HepG2 (cell line): ENCODE data around the gene RNF25. TPM values are rescaled to one million over a fixed set of nuclear protein-coding genes. Genes with fewer than 3 reads are reported as not detected.

Experiments used
- ATAC-seq: fragments of 200-7000 bp; cut with Tn5 transposase; 3 replicates; pipeline ENCODE4 v1.9.1; 2020; ENCODE audit warnings: mild to moderate bottlenecking, moderate library complexity
- BruUV-seq: library from RNA; stranded (reverse); fragments of 400-500 nt; replicated peaks from 2 replicates; lab custom pipeline; 2021; lab: Mats Ljungman, UMichigan
- CTCF ChIA-PET: fragments of 300-600 bp; formaldehyde crosslinking; extraction: SDS; loops from one replicate; lab custom pipeline; 2021; ENCODE audit warnings: low total read pairs, inconsistent platforms, low intra/inter-chr PET ratio; lab: Yijun Ruan, JAX
- POLR2A ChIA-PET: fragments of 350-600 bp; sonication (Branson Sonifier 250); formaldehyde crosslinking; loops from one replicate; lab custom pipeline; 2020; ENCODE audit warnings: antibody characterized with exemption, inconsistent platforms; lab: Yijun Ruan, JAX
- DNase-seq: peaks from one replicate; pipeline ENCODE4 v3.0.0-alpha.2; 2015; ENCODE audit warnings: low spot score
- FAIRE-seq: peaks from 3 replicates; lab custom pipeline; 2011; peaks lifted over from hg19 to GRCh38; lab: Jason Lieb, UNC
- H2AFZ ChIP-seq: one replicate; pipeline ENCODE4 v1.6.1; 2011; ENCODE audit warnings: low read length, inconsistent platforms
- H3K27ac ChIP-seq: fragments of 300-600 bp; 3 replicates; pipeline ENCODE4 v1.8.0; 2011; ENCODE audit warnings: mixed run types, mild to moderate bottlenecking, mixed read lengths, low read length, inconsistent platforms; ENCODE audit not compliant: insufficient read depth; ENCODE audit errors: extremely low read length
- H3K27me3 ChIP-seq, 2 experiments: fragments of 200-600 bp in 1 of 2; 2 replicates in 1 of 2; 3 replicates in 1 of 2; pipeline versions ENCODE4 v1.6.0 to v1.8.0; 2011; ENCODE audit warnings: low read length in 2 of 2, mild to moderate bottlenecking in 2 of 2, moderate library complexity in 2 of 2, inconsistent platforms in 1 of 2; ENCODE audit not compliant: insufficient read depth in 2 of 2, control insufficient read depth in 1 of 2
- H3K36me3 ChIP-seq, 2 experiments: fragments of 200-600 bp in 1 of 2; replicated peaks in 1 of 2; 2 replicates in 1 of 2; 3 replicates in 1 of 2; pipeline versions ENCODE4 v1.5.1 to v1.8.0; 2011; ENCODE audit warnings: low read length in 2 of 2, inconsistent platforms in 1 of 2; ENCODE audit not compliant: insufficient read depth in 2 of 2, control insufficient read depth in 1 of 2
- H3K4me1 ChIP-seq: 2 replicates; pipeline ENCODE4 v1.5.1; 2012; ENCODE audit warnings: low read length, inconsistent platforms; ENCODE audit not compliant: insufficient read depth
- H3K4me2 ChIP-seq: 2 replicates; pipeline ENCODE4 v1.6.0; 2011; ENCODE audit warnings: low read depth, low read length, inconsistent platforms
- H3K4me3 ChIP-seq, 3 experiments: fragments of 200-600 bp in 1 of 3; sonication (generic), shearing (Covaris generic) in 1 of 3; replicated peaks in 1 of 3; 2 replicates each; pipeline ENCODE4 v1.5.1; 2011 to 2016; ENCODE audit warnings: low read length in 3 of 3, inconsistent platforms in 2 of 3, low read depth in 2 of 3, mild to moderate bottlenecking in 2 of 3, control low read depth in 1 of 3, mixed read lengths in 1 of 3; ENCODE audit not compliant: insufficient read depth in 1 of 3
- H3K79me2 ChIP-seq: one replicate; pipeline ENCODE4 v1.6.1; 2011; ENCODE audit warnings: low read length, inconsistent platforms; ENCODE audit not compliant: insufficient read depth
- H3K9ac ChIP-seq: 2 replicates; pipeline ENCODE4 v1.6.0; 2011; ENCODE audit warnings: mild to moderate bottlenecking, low read depth, low read length, inconsistent platforms; ENCODE audit not compliant: insufficient read depth
- H3K9me3 ChIP-seq: 2 replicates; pipeline ENCODE4 v1.5.1; 2012; ENCODE audit warnings: mild to moderate bottlenecking, low read length
- H4K20me1 ChIP-seq: 2 replicates; pipeline ENCODE4 v1.6.0; 2011; ENCODE audit warnings: inconsistent platforms, mild to moderate bottlenecking, low read length, moderate library complexity; ENCODE audit not compliant: insufficient read depth
- ATF3 ChIP-seq: sonication (generic); formaldehyde crosslinking; IDR thresholded peaks from 2 replicates; pipeline ENCODE4 v1.4.0; 2020; ENCODE audit warnings: missing genetic modification reagents
- DBP ChIP-seq: sonication (generic); formaldehyde crosslinking; IDR thresholded peaks from 2 replicates; pipeline ENCODE4 v1.4.0; 2020; ENCODE audit warnings: missing genetic modification reagents; ENCODE audit errors: not compliant biosample characterization
- GMEB1 ChIP-seq: sonication (generic); formaldehyde crosslinking; IDR thresholded peaks from 2 replicates; pipeline ENCODE4 v1.5.1; 2020; ENCODE audit warnings: missing genetic modification reagents, mild to moderate bottlenecking, borderline replicate concordance
- MTF2 ChIP-seq: sonication (generic); formaldehyde crosslinking; IDR thresholded peaks from 2 replicates; pipeline ENCODE4 v1.5.0; 2020; ENCODE audit warnings: missing genetic modification reagents, borderline replicate concordance
- NFKB2 ChIP-seq: sonication (generic); formaldehyde crosslinking; IDR thresholded peaks from 2 replicates; pipeline ENCODE4 v1.4.0; 2020; ENCODE audit warnings: missing genetic modification reagents, borderline replicate concordance
- PBX3 ChIP-seq: sonication (generic); formaldehyde crosslinking; IDR thresholded peaks from 2 replicates; pipeline ENCODE4 v1.8.1; 2023; ENCODE audit warnings: missing genetic modification reagents, inconsistent platforms, borderline replicate concordance
- RNF219 ChIP-seq: sonication (generic); formaldehyde crosslinking; IDR thresholded peaks from 2 replicates; pipeline ENCODE4 v1.5.0; 2020; ENCODE audit warnings: mild to moderate bottlenecking, missing genetic modification reagents
- TRIM24 ChIP-seq: sonication (generic); formaldehyde crosslinking; IDR thresholded peaks from 2 replicates; pipeline ENCODE4 v1.8.0; 2022; ENCODE audit warnings: mild to moderate bottlenecking, missing genetic modification reagents
- ZBTB4 ChIP-seq: sonication (generic); formaldehyde crosslinking; IDR thresholded peaks from 2 replicates; pipeline ENCODE4 v1.4.0; 2020; ENCODE audit warnings: missing genetic modification reagents, mild to moderate bottlenecking, borderline replicate concordance
- ZBTB42 ChIP-seq: sonication (generic); formaldehyde crosslinking; IDR thresholded peaks from 2 replicates; pipeline ENCODE4 v1.5.0; 2020; ENCODE audit warnings: mild to moderate bottlenecking, missing genetic modification reagents
- ZNF354B ChIP-seq: sonication (generic); formaldehyde crosslinking; IDR thresholded peaks from 2 replicates; pipeline ENCODE4 v1.8.0; 2022; ENCODE audit warnings: mild to moderate bottlenecking, missing genetic modification reagents
- whole genome bisulfite sequencing: methylation state at CpG from one replicate; pipeline ENCODE4 v1.1.6; 2017; ENCODE audit warnings: low lambda C conversion rate; 5-methylcytosine and 5-hydroxymethylcytosine counted together
- in situ Hi-C: cut with HindIII; loops from 2 replicates; pipeline ENCODE4 v1.10.0; 2017; ENCODE audit warnings: low pct_unique_long_range_greater_than_20kb; ENCODE audit not compliant: extremely low pct_ligation_motif_present
- intact Hi-C: fragments of 100-400 bp; cut with micrococcal nuclease; formaldehyde crosslinking; loops from one replicate; pipeline ENCODE4 v1.10.0; 2022; ENCODE audit not compliant: unreplicated experiment
- polyA plus RNA-seq, 8 experiments: library from polyadenylated mRNA; depleted of rRNA in 3 of 8; stranded (reverse) in 7 of 8; unstranded in 1 of 8; fragments of >200 nt; fragmentation: Illumina TruSeq in 4 of 8; extraction: Trizol in 4 of 8; gene quantifications; 2 replicates each; pipeline versions ENCODE4 v1.2.1 to v1.2.3, GENCODE V29; 2011 to 2016; ENCODE audit warnings: low read depth in 4 of 8, missing spikeins in 1 of 8, mixed read lengths in 1 of 8; ENCODE audit not compliant: insufficient read depth in 1 of 8
- total RNA-seq, 5 experiments: library from RNA; depleted of rRNA; stranded (reverse); fragments of >200 nt; fragmentation: Illumina TruSeq; extraction: Trizol; gene quantifications; 2 replicates each; pipeline ENCODE4 v1.2.3, GENCODE V29; 2016; ENCODE audit warnings: low read depth in 1 of 5

The RNF25 gene
- total and polyA plus RNA-seq, 2 of the 13 experiments (the other 11 are each of a cell fraction or from before 2014, with no cell fraction given) = 37.0 to 87.6 TPM

GRCh38 chr2:218710334-218710686, 38.5 kb upstream of the RNF25 start:
- peaks cover 44% of the 10 kb centered on the region for H3K79me2 ChIP-seq
- in situ Hi-C loops = no loop called here
- ATAC-seq = peak; percentile 1; the same call in 2 of the 3 replicates
- intact Hi-C loops = loop anchor here (1.0 to 2.0 kb wide), 3 partner anchors 44 to 137 kb away; no protein-coding TSS in a partner anchor
- WGBS = 62% methylated on average over 14 of the region's 14 CpGs
- peaks cover 3% of the 10 kb centered on the region; the same call in 1 of the 2 replicates for H4K20me1 ChIP-seq
- peaks cover 2 to 9% of the 10 kb centered on the region in 2 experiments; a peak in 3 of 5 replicates for H3K36me3 ChIP-seq
- H3K4me3 ChIP-seq = peak overlapping the region; percentile 45 to 97 (median 93)
- H3K9ac ChIP-seq = no peak overlapping the region
- H3K27me3 ChIP-seq = no peaks in the 10 kb centered on the region; a peak in 1 of 5 replicates
- no peak overlapping the region for H3K27ac ChIP-seq
- no TSS peak for BruUV-seq
- CTCF ChIA-PET = interaction anchor here (2.6 kb wide), 1 partner anchor 137 kb away, joined by 49 read pairs; no protein-coding TSS in a partner anchor
- H3K4me1 ChIP-seq = peaks cover 45% of the 10 kb centered on the region
- no peak overlapping the region for H2AFZ ChIP-seq
- H3K9me3 ChIP-seq = no peaks in the 10 kb centered on the region
- FAIRE-seq = no peak
- POLR2A ChIA-PET = interaction anchor here (1.0 to 2.4 kb wide), 13 partner anchors 12 to 137 kb away, joined by 3 to 22 read pairs (median 11); partner anchors contain the start of genes BCS1L, CYP27A1, RNF25 and STK36
- DNase-seq = no peak
- peak overlapping the region; percentile 86 for H3K4me2 ChIP-seq
- peak; percentile 28; the same call in 1 of the 2 replicates for TF ChIP-seq RNF219 (CRISPR knock-in tag)
- TF ChIP-seq DBP (CRISPR knock-in tag) = peak; percentile 63
- peak; percentile 18; the same call in 1 of the 2 replicates for TF ChIP-seq ZBTB4 (CRISPR knock-in tag)
- TF ChIP-seq PBX3 (CRISPR knock-in tag) = no peak
- TF ChIP-seq MTF2 = 0 out of 2 replicates have a peak, but pooled peaks have one; percentile 19
- TF ChIP-seq ATF3 (CRISPR knock-in tag) = no peak
- peak; percentile 16; the same call in 1 of the 2 replicates for TF ChIP-seq TRIM24
- 0 out of 2 replicates have a peak, but pooled peaks have one; percentile 11 for TF ChIP-seq ZBTB42 (CRISPR knock-in tag)
- TF ChIP-seq GMEB1 (CRISPR knock-in tag) = no peak
- TF ChIP-seq NFKB2 (CRISPR knock-in tag) = peak; percentile 62; the same call in 1 of the 2 replicates
- 0 out of 2 replicates have a peak, but pooled peaks have one; percentile 26 for TF ChIP-seq ZNF354B
